Measurements from ENCODE around the gene DEDD2.

DEDD2 gene

DNA sequence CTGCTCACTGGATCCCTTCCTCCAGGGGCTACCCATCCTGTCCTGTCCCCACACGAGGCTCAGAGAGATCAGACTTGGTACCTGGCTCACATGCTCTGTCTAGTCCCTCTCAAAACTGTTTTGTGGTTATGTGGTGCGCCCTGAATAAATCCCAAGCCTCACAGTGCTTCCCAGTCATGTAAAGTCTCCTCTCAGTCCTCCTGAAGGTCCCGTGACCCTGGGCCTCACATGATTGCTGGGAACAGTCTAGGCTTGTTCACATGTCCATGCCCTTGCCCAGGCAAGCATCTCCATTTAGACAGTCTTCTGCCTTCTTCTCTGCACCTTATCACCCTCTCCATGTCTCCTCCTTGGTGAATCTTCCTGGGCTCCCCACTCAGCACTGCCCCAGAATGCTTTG is 49.3 kb downstream of the DEDD2 start:
- no peak for DNase-seq

DNA sequence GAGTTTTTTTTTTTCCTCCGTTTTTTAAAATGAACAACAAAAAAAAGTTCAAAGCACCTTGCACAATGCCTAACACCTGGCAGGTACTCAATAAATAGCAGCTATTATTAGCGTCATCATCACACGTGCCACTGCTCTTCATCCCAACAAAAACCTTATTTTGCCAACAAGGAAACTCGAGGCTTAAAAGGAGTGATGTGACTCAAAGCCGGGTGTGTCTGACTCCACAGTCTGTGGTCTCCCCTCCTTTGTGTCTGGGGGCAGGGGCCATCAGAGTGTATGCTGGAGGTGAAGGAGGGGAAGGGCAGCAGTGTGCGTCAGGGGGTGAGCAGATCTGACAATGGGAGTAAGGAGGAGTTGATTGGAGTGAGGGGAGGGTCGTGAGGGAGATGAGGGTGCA is 51.2 kb downstream of the DEDD2 start:
- DNase-seq = no peak

DNA sequence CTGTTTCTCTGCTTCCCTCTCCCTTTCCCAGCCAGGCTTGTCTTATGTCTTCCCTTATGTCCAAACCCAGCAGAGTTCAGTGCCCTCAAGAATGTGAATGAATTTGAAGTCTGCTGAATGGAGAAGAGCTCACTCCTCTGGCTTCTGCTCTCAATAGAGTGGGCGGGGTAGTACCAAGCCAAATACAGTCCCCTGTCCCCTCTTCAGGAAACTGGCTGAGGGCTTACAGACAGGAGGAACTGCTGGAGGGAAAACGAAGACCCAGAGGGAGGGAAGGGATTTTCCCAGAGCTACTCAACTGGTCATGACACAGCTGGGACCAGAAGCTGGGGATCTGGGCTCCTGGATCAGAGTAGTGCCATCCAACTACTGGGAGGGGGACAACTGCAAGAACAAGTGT is 52.3 kb downstream of the DEDD2 start:
- DNase-seq = no peak

DNA sequence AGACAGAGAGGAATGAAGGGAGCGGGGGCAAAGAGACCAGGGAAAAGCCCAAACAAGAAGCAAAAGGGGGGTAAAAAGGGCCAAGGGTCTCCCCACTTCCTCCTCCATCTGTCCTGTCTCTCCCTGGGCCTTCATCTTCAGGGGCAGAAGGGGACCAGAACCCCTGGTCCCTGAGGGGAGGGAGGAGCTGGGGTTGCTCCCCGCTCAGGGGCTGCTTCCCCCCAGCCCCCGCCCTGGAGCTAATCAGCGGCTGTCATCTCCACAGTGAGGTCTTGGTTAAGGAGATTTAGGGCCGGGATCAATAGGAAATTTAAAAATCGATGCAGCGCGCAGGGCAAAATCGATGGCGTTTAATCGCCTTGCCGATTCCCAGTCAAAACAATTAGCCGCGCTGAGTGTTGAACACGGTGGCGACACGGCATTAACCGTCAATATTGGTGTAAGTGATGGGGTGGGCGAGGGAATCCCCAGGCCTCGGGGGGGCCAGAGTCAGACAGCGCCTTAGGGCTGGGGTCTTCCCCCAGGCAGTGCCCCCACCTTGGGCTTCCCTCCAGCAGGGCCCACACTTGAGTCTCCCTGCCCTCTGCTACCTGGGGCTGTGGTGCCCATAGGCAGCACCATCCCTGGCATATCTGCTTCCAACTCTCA is 55.7 kb downstream of the DEDD2 start:
- DNase-seq = no peak

DNA sequence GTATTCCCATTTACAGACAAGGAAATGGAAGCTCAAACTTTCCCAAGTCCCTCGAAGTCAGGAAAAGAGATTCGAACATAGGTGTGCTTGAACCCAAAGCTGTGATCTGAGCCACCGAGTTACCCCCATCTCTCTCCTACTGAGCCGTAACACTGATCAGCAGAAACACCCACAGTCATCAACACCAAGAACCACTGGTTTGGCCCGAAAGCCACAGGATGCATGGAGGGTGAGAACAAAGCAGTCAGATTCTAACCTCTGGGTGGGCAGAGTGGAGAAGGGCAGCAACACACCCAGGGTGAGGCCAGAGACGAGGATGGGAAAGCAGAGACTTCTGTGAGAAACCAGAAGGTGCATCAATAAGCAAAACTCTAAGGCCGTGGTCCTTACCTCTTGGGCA is 57.5 kb downstream of the DEDD2 start:
- DNase-seq = no peak

DNA sequence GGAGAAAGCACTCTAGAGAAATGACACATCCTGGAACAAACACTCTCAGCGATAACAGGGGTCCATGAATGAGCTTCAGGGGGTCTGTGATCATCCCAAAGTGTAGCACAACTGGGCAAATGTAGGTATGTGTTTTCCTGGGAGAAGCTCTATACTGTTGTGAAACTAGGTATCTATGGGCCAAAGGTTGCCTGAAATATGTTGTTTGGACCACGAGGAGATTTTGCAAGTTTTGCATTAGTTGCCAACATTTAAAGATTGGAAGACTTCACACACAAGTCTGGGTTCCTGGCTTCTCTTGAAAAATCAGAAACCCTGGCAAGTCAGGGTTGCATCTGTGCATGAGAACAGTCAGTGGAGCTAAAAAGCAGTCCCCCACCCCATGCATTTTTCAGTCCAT is 58.6 kb downstream of the DEDD2 start:
- no peak for DNase-seq

DNA sequence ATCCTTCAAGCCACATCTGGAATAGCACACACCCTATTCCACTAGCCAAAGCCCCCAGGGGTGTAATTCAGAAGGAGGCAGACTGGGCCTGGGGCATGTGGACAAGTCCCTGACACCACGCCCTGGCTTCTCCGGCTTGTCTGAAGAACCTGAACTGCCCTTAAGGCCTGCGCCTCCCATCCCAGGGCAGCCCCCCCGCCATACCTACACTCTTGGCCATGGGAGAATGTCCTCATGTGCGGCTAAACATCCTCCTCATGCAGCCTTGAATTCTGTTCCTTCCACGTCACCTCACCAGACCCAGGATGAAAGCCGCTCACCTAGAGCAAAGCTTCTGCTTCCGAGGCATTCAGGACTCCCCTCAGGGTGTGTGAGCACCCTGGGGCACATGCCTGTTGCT is 60.9 kb downstream of the DEDD2 start:
- no peak for DNase-seq

DNA sequence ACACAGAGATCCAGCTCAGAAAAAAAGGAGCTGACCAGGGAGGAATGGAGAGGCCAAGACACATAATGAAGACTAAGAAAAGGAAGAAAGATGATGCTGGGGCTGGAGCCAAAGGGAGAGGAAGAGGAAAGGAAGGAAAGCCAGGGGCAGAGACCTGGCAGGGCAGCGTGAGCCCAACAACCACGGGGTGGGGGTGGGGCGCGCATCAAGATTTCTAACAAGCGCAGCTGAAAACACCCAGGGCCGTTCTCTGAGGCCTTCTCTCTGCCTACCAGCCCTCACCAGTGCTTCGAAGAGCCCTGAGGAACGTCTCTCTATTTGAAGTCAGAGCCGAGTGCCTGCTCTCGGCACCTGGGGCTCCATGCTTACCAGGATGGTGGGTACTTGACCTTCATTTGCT is 61.7 kb downstream of the DEDD2 start:
- DNase-seq = no peak

DNA sequence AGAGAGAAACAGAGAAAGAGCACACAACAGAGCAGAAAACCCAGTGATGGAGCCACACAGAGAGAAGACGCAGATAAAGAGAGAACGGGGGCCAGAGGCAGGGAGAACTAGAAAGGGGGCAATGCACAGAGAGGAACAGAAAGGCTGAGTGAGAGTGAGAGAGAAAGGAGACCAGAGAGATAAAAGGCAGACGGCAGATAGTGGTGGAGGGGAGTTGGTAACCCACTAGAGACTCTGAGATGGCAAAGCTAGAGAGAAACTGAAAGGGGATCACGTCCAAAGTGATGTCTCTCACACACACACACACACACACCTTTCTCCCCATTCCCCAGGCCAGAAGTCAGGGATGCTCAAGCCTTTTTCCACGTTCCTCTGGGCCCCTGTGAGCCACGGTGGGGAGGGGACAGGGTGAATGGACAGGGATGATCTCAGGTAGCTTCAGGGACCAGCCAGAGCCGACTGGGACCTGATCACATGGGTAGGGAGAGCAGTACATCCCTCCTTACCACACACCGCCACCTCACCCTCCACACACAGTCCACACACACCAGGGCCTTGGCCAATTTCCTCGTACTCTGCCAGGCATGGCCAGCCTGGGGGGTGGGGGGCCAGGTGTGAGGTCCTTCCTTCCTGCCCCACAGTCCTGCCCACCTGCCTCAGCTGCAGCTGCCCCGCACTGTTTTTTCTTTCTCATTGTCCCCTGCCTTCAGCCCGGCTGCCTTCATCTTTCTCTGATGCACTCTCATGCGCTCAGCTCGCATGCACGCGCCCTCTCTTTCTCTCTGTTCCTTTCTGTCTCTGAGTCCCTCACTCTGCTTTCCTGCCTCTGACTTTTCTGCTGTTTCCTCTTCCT is 62.8 kb downstream of the DEDD2 start:
- DNase-seq = peak; percentile 23

DNA sequence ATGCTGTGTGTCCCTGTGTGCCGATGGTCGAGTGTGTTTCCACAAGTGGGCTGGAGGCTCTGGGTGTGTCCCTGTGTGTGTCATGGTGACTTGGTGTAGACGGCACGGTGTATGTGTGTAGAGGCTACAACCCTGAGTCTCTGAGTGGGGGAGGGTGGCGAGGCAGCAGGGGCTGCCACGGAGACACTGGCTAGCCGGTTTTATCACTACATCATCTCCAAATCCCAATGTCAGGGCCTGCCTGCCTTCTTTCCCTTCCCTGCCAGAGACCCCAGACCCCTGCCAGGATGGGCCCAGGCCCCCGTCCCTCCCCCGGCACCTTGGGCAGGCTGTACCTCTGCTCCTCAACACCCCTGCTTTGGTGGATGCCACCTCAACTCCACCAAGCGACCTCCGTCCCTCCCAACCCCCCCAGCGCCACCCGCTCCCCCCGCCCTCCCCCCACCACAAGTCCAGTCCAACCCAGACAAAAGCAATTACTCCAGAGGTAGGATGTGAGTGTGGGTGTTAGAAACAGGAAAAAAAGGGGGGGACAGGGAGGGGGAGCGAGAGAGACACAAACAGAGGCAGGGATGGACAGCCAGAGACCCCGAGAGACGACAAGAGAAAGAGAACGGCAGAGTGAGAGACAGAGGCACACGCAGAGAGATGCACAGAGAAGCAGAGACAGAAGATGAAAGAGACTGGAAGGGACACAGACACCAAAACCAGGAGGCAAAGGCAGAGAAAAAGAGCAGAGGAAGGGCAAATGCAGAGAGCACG is 63.6 kb downstream of the DEDD2 start:
- peak; percentile 58 for DNase-seq

DNA sequence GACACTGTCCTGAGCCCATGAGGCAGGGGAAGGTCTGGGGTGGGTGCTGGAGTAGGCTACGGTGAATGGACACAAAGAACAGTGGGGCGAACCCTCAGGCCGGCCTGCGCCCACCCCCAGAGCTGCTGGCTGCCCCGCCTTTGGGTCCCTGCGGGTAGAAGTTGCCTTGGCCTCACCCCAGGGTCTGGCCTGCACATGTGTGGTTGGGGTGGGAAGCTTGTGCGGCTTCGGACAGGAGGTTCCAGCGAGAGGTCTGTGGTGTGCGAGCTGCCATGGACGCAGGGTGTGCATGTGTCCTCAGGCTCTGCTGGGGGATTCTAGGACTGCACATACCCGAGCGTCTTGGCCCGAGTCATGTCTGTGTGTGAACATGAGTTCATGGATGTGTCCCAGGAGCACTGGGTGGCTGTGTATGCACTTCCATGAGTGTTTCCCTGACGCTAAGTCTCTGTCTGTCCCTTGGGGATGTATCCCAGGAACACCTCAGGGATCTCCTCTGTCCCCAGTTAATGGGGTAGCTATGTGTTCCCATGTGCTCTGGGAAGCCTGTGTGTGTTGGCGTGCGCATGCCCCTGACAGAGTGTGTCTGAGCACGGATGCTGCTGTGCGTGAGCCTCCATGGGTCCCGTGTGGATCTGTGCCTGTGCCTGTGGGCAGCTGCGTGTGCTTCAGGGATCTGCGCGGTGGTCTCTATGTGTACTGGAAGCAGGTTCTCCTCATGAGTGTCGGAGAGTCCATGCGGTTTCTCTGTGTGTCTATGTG is 64.4 kb downstream of the DEDD2 start:
- DNase-seq = no peak

DNA sequence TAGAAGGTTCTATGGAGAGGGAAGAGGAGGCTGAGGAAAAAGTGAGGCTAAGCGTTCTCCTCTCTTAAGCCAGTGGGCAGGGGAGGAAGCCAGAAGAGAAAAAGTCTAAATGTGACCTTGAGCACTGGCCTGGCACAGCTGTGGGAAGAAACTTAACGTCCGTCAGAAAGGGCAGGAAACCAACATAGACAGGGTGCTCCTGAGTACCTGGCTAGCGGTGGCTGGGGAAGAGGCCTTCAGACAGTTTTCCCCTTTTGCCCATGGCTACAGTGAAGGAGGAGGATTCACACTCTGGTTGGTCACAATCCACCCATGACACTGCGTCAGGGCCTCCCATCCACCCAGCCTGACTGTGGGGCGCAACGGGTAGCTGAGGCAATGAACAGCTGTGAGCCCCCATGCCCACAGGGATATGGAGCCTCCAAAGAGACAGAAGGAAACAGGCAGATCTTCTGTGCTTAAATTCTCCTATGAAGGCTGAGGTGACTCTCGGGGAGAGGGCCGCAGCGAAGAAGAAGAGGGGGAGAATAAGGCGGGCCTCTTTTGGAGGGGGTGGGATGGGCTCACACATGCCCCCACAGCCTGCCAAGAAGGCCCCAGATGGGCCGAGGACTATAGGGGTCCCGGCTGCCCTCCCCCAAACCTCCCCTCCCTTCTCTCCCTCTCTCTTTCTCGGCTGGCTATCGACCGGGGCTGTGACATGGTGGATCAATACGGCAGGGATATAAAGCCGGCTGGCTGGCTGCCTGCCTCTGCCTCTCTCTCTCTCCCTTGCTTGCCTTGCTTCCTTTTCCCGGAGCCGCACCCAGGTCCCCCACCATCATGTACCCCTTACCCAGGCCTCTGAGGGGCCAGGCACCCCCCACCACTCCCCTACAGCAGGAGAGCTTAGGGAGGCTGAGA is 65.4 kb downstream of the DEDD2 start:
- no peak for DNase-seq

DNA sequence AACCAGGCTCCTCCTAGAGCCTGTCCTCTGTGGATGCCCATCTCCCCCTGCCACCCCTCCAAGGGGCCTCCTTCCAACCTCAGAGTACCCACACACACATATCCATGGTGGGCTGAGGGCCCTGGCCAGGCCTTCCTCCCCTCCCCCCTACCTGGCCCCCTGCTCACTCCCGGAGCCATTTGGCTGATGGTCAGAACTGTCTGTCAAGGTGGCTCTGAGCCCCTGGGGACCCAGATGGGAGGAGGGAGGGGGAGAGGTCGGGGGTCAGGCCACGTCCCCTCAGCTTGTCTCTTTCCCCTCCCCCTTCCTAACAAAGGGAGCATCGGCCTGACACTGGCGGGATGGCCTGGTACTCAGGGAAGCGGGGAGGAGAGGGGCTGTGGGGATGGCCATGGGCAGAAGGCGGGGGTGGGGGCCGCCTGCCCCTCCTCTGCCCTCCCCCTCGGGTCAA is 66.5 kb downstream of the DEDD2 start:
- DNase-seq = no peak

DNA sequence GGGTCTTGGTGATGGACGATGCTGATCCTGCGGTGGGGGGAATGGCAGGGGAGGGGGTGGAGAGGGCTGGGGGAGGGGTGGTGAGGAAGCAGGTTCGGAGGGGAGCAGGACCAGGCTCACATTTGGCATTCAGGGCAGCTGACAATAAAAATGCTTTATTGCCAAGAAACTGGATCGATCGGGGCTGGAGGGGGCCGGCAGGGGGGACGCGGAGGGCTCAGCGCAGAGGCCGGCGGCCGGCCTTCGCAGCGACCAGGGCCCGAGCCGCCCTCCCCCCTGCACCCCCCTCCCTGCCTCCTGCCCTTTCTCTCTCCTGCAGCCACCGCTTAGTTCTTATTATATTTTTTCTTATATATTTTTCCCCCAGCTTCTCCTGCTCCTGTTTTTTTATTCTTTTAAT is 67.1 kb downstream of the DEDD2 start:
- DNase-seq = peak; percentile 26

DNA sequence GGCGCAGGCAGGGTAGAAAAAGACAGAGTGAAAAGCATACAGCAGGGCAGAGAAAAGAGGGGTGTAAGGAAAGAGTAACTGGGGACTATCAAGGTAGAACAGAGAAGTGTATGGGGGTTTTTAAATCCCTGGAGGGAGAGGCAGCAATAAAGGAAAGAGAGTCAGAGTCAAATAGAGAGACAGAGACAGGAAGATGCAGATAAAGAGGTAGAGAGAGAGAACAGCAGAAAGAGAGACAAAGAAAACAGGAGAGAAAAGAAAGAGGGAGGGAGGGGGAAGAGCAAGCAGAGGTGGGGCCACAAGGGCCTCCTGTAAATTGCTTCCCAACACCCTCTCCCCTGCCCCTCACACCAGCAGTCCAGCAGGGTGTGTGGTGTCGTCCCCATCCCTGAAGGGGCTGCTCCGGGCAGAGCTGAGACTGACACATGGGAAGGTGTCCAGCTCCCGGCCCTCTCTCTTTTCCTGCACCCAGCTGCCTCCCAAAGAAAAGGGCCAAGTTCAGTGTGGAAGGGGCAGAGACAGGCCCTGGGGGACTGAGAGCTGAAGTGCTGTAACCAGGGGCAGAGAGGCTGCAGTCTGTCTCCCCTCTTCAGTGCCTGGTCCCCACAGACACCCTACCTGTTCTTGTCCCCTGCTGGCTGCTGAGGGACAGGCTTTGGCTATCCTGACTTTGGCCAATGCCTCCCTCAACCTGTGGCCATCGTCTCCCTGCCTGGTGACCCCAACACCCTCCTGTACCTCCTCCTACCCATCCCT is 67.9 kb downstream of the DEDD2 start:
- DNase-seq = no peak
